GM18870 (cell line): ENCODE data around the gene WDCP.
"Not testable (repeated sequence)": the region's sequence is repeated elsewhere in the genome, so short reads cannot be mapped to it uniquely, and the experiment has no call there.

Experiments
- ATAC-seq: cut with Tn5 transposase; IDR thresholded peaks from one replicate; pipeline ENCODE4 v1.9.1; 2021; ENCODE audit warnings: moderate library complexity; ENCODE audit not compliant: unreplicated experiment

WDCP gene

DNA sequence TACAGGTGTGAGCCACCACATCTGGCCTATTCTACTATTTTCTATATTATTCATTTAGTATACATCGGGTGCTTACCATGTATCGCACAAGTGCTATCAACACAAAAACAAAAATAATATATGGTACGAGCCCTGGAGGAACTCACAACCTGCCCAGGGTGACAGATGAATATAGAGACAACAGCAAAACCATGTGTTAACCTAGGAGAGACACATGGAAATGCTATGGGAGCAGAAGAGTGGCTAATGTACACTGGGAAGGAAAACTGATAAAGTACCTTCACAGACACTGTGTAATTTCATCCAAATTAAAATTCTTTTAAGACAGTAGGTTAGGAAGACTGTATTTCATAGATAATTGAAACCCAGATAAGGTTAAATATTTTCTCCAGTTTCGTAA, 25.1 kb upstream of the WDCP start:
- no peak for ATAC-seq

DNA sequence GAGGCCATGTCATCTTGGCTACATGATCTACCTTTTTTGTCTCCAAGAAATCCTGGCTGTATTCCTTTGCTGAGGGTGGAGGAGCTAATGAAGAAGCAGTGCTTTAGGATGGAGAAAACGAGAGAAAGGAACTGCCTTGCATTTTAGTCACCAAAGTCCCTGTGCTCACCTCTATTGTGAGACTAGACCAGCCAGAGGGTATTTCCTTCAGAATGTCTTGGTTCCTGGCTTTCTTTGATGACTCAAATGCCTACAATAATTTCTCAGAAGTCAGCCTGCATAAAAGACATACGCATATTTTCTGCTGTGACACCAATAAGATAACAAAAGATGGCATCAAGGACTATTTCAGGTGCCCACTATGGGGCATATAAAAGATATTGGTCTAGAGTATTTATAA, 18.1 kb upstream of the WDCP start:
- ATAC-seq = no peak

DNA sequence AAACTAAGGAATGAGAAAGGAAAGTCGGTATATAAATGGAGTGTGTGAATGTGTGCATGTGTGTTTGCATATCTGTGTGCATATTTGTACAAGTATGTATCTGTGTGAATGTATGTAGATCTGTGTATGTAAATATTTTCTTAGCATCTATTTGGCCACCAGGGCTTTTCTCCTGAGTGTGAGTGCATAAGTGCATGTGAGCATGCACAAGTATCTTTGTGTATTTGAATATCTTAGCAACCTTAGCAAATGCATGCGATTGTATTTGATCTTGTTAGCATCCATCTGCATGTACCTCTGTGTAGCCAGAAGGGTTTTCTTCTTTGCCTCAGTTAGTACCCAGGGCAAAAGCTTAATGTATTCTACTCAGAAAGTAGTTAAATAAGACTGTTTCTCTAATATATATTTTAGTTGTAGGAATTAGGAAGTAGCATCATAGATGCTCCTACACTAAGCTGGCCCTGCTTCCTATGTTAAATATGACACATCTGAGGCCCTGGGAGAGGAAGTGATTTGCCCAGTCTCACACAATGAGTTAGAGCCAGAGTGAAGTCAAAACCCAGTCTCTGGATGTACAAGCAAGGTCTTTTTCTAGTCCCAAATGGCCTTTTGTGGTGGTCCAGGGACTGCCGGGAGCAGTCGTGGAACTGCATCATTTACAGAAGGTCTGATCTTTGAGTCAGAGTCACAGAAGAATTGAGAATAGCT, 11.5 kb upstream of the WDCP start:
- ATAC-seq = no peak

DNA sequence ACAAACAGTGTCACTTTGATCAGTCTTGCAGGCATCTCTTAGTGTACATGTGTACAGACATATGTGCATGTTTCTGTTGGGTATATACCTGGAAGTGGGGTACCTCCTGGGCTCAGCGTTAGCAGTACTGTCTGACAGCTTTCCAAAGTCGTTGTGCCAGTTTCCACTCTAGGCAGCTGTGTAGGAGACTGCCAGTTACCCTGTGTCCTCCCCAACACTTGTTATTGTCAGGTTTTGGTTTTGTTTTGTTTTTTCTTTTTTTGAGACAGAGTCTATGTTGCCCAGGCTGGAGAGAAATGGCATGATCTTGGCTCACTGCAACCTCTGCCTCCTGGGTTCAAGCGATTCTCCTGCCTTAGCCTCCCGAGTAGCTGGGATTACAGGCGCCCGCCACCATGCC, 8.6 kb upstream of the WDCP start:
- no peak for ATAC-seq

DNA sequence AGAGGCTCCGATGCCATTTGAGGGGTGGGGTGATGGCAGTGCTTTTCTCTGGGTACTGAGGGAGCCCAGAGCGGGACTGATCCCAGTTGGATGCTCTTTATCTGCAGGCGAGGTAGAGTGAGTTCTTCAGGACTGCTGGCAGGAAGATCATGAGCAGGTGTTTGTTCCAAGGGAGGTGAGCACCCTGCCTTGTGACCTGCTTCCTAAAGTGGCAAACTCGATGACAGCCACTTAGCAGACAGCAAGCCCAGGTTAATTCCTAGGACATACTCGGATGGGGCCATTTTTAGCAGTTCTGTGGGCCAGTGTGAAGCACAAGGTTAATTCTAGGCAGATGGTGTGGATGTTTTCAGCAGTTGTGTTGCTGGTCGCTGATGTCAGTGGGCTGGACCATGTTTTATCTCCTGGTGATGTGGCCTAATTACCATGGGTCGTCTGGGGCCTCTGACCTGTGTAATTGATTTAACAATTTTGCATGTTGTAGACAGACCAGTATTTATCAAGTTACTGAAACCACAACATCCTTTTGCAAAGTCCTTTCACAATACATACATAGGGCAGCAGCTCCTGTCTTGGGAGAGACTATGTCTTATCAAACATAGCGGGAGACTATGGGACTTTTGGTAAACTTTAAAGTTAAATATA, 7.3 kb upstream of the WDCP start:
- no peak for ATAC-seq

DNA sequence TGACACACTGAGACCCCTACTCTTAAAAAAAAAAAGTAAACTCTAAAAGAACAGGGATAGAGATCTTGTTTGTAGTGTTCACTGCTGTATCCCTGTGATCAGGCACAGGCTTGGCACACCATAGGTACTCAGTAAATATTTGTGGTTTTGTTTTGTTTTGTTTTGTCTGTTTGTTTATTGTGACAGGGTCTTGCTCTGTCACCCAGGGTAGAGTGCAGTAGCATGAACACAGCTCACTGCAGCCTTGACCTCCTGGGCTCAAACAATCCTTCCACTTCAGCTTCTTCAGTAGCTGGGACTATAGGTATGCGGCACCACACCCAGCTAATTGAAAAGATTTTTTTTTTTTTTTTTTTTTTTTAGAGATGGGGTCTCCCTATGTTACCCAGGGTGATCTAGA, 5.8 kb upstream of the WDCP start:
- ATAC-seq = no peak

DNA sequence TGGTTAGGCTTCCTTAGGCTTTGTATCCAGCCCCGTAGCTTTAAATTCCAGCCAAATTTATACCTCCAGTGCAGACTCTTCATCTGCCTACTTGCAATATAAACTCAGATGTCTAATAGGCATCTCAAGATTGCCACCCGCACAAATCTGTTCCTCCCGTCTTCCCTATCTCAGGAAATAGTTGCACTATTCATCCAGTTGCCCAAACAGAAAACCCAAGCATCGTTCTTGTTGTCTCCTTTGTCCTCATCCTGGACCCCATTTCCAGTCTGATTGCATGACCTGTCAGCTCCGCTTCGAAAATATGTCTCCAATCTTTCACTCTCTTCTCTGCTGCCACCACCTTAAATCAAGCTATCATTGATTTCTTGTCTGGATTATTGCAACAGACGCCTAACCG, 4.6 kb upstream of the WDCP start:
- no peak for ATAC-seq

DNA sequence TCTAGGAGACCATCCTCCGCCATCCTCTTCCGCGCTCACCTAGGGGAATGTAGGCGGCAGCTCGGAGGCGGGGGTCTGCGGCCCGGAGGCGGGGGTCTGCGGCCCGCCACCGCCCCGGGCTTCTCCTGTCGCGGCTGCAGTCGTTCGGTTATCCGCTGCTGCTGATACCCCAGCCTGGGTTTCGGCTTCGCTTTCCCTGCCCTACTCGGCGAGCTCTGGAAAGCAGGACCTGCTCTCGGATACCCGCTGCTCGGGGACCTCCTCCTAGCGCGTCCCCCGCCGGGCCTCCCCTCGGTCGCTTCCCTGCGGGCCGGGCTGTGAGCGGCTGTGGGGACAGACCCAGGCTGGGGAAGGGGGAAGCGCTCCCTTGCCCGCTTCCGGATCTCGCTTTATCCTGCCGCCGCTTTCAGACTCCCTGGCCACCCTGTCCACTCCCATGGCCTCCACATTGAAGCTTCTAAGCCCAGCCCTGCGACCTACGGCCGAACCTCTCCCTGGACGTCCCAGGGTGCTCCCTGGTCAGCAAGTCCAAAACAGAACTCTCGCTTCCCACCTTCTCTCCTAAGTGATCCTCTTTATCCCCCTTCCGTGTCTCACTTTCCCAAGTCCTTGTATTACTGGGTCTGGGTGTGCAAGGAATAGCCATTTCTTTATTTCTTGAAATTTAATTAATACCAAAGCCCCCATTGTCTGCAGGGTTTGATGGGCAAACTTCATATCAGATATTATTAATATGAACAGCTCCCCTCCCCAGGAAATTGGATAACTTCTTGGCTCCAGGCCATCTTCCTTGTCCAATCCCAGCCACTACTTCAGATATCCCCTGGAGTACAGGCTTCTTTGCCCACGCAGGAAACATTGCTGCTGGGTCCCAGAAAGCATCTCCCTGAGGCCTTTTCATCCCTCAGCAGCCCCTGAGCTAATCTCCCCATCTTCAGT, 3.1 kb upstream of the WDCP start:
- no peak for ATAC-seq

DNA sequence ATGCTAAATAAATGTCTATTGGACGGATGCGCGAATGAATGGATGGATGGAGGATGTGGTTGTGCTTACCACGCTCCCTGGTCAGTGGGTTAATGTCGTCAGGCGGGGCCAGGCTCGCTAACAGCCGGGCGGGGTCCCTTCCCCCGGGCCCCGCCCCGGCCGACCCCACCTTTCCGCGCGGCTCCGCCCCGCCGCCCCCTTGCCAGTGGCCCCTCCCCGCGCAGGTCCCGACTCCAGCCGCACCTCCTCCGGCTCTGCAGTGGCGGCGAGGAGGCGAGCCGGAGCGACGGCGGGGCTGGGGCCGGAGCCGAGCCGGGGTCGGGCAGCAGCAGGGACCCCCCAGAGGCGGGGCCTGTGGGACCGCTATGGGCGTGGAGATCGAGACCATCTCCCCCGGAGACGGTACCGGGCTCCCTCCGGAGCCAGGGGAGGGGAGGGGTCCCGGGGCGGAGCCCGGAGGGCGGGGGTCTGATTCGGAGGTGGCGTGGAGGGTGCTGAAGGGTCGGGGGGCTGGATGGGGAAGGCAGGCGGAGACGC, 2.4 kb upstream of the WDCP start, which contains the start of gene FKBP1B:
Gene FKBP1B (plus strand): TSS at position 257 of the 537 bp plus-strand sequence. CDS start 109 bp downstream, at position 366.
- ATAC-seq = no peak

DNA sequence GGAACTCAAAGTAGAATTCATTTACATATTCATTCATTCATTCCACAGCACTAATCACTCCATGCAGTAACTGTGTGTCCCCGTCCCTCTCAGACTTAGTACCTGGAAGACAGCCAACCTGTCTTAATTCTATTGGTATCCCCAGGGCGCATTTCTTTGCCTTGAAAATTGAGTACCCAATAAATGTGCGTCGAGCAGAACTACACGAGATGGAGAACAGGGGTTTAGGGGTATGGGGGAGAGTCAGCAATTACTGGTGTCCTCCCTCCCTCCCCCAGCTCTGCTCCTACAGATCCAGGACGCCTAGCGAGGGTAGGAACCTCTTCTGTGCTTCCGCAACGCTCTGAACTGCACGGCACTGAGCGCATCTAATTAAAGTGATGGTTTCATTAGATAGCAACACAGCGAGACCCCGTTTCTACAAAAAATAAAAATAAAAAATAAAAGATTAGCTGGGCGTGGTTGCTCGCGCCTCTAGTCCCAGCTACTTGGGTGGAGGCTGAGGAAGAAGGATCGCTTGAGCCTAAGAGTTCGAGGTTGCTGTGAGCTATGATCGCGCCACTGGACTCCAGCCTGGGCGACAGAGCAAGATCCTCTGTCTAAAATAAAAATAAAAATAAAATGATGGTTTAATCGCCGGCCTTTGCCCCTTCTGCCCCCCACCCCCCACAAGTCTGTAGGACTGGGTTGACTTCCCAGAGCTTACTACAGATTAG, 1.7 kb upstream of the WDCP start:
- no peak for ATAC-seq

DNA sequence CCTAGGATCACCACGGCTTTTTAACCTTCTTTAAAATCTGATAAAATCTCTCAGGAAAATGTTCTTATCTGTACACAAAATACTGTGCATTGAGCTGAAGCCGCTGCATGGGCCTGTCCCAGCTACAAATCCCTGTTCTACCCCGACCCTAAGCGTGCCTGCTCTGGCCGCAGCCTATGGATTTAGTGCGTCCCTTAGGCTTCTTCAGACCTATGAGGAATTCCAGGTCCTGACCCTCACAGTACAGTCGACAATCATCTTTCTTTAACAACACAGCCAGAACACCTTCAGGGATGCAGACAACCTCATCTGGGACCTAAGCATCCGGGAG, 477 bp upstream of the WDCP start:
- ATAC-seq = no peak

DNA sequence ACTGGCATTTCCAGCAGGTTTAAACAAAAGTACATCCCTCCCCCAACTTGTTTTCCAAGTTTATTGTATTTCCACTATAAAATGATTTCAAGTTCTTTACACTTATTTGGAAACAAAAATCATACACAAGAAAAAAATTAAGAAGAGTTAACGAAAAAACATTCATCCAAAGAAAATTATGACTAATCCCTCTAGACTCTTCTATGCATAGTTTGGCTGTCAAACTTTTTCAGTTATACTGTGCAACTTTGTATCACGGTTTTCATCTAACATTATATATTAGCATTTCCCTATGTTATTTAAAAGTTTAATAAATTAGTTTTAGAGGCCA, 627 bp downstream of the WDCP start:
- ATAC-seq = no peak

DNA sequence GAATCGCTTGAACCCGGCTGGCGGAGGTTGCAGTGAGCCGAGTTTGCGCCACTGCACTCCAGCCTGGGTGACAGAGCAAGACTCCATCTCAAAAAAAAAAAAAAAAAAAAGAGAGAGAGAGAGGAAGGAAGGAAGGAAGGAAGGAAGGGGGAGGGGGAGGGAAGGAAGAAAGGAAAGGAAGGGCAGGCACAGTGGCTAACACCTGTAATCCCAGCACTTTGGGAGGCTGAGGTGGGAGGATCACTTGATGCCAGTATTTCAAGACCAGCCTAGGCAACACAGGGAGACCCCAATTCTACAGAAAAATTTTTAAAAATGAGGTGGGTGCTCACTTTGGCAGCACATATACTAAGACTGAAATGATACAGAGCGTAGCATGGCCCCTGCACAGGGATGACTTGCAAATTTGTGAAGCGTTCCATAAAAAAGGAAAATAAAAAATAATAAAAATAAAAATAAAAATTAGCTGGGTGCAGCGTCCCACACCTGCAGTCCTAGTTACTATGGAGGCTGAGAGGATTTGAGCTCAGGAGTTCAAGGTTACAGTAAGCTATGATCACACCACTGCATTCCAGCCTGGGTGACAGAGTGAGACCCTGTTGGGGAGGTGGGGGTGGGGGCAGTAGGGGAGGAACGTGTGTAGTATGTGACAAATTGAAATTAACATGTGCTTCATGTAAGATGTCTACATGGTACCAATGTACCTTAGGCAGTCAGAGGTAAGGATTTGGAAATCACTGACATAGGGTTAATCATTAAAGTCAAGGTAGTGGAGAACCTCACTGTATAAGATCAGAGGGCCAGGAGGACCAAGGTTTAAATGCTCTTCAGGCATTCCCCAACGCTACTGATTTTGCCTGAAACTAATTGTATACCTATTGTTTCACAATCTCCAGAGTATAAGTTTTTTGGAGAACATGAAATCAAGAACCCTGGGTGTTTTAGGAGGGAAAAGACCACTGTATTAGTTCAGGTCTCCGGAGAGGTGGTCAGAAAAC, 1.4 kb downstream of the WDCP start:
- no peak for ATAC-seq

DNA sequence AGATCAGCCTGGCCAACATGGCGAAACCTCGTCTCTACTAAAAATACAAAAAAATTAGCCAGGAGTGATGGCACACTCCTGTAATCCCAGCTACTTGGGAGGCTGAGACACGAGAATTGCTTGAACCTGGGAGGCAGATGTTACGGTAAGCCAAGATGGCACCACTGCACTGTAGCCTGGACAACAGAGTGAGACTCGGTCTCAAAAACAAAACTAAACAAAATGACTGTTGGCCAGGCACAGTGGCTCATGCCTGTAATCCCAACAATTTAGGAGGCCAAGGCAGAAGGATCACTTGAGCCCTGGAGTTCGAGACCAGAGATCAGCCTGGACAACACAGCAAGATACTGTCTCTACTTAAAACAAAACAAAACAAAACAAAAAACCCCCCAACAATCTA, 4.1 kb downstream of the WDCP start:
- not testable (repeated sequence) for ATAC-seq

DNA sequence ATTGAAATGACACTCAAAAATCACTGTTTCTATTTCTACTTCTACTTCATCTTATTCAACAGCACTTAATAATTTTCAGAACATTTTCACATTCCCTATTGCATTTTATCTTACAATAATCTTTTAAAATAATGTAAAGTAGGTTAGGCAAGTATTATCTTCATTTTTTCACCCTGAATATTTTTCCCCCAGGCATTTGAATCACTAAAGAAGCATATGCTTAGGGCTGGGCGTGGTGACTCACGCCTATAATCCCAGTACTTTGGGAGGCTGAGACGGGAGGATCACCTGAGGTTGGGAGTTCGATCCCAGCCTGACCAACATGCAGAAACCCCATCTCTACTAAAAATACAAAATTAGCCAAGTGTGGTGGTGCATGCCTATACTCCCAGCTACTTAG, 6.7 kb downstream of the WDCP start:
- ATAC-seq = no peak

DNA sequence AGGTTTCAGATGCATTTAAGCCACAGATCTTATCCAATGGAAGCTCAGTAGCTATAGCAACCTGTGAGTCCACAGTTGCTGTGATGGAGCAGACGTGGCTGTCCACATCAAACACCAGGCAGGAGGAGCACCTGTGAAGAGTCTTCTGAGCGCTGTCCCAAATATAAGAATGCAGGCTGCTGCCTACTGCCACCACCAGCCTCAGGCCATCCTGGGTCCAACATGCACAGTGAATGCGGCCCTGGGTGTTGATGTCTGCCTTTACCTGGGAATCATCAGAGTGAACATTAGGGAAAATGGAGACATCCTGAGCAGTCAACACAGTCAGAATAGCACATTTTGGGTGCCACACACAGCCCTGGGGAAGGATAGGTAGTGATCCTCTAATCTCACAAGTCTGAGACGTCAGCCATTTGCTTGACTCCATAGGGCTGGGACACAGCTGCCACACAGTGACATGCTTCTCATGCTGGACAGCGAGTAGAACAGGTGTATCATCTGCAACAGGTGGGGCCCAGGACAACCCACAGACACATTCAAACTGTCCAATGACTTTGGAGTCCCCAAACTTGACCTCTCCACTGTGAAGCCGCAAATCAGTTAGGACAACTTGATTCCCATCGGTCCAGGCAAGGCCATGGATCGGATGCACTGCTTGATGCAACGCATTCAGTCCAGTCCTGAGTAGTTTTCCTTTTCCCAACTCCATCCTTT, 8.2 kb downstream of the WDCP start:
- ATAC-seq = no peak

DNA sequence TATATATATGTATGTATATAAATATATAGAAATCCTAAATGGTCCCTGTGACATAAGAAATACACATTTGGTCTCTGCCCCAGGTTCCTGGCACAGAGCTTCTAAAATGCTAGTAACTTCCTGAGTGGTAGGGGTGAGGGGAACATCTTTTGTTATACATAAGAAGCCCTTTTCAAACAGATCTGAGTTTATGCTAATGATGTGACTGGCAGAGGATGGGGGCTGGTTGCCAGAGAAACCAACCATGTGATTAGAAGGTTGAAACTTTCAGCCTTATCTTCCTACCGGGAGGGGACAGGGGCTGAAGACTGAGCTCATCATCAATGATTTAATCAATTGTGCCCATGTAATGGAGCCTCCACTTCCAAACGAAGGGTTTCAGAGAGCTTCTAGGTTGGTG, 21.0 kb downstream of the WDCP start:
- ATAC-seq = no peak

DNA sequence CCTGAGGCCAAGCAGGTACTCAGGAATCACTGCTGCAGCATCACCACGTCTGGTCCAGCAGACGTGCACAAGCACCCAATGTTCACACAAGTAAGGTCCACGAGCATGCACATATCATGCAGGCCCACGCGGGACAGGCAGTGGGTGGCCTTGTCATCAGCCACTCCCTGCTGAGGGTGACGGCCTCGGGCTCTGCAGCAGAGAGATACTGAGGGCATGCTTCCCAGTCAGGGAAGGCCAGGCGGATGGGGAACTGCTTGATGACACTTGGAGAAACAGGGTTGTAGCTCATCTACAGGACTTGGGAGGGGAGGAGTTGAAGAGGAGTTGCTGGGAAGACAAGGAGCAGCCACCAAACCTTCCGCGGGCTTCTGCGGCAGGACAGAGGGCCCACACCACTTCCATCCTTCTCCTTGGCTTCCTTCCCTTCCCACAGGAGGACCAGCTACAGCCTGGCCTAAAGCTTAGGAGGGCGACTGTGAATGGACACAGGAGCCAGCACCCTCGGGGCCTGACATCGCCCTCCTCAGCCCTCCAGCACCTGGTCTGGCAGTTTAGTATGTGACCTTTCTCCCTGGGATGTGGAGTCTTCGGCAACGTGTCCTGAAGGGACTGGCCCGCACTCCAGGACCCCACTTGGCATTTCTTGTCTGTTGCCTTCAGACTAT, 22.1 kb downstream of the WDCP start:
- no peak for ATAC-seq

DNA sequence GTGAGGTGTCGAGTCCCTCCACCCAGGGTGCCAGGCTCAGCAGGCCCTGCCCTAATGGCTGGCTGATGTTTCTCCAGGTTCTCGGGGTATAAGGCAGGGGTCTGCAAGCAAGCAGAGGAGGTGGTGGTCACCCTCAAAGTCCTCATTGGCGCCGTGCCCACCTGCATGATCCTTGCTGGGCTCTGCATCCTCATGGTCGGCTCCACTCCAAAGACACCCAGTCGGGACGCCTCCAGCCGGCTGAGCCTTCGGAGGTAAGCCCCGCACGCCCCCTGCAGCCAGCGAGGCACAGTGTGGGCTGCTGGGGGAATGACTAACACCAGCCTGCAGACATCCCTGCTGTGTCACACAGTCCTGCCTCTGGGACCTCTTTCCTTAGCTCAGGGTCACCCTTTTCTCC, 23.2 kb downstream of the WDCP start:
- no peak for ATAC-seq
